Upper lobe of left lung (tissue), 4 donors: Measurements from ENCODE around the gene CCDC177.

ENCODE experiments used
- CTCF ChIP-seq, 6 experiments: fragments of 450-650 bp in 4 of 6; fragments of 200-600 bp in 2 of 6; sonication (generic) in 2 of 6; IDR thresholded peaks; one replicate each; pipeline ENCODE4 v1.5.1; 2016 to 2019; ENCODE audit warnings: antibody characterized with exemption in 6 of 6
- POLR2AphosphoS5 ChIP-seq, 2 donors: sonication (generic); formaldehyde crosslinking; IDR thresholded peaks; one replicate each; pipeline ENCODE4 v1.5.1; 2017; ENCODE audit warnings: antibody characterized with exemption in 2 of 2

- TF ChIP-seq CTCF (IDR thresholded peaks at IDR 0.05): peak in 5 of 6 experiments; percentile 21 to 49 (median 28)
- no peak for TF ChIP-seq POLR2AphosphoS5 (IDR thresholded peaks at IDR 0.05)
Measured at GRCh38 chr14:69535230-69535848, 39.3 kb downstream of the CCDC177 start.
